ENCODE results near the gene TRDMT1.

TRDMT1 gene

DNA sequence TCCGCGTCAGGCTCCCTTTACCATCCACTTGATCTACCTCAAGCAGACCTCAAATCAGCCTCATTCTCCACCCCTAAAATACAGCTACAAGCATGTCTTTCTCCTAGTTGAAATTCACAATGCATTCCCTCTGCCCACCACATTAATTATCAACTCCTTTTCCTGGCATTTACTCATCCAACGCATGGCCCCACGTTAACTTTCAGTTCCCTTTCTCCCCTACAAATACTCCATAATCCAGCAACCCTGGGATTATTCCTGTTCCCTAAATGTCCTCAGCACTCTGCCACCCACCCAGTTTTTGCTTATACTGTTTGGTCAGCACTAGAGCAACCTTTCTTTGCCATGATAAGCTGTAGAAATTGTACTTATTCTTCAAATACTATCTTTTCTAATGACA, 20.9 kb upstream of the TRDMT1 start:
- Mint-ChIP-seq H3K4me3 (no peak overlapping the region), H3K4me1 (peaks cover 50% of the 10 kb centered on the region), H3K36me3 (no peaks in the 10 kb centered on the region), H3K9me3 (no peaks in the 10 kb centered on the region), H3K27ac (no peak overlapping the region)
- ATAC-seq: no peak
- no peak for DNase-seq (ENCODE audit: low spot score in 2 of 2)

DNA sequence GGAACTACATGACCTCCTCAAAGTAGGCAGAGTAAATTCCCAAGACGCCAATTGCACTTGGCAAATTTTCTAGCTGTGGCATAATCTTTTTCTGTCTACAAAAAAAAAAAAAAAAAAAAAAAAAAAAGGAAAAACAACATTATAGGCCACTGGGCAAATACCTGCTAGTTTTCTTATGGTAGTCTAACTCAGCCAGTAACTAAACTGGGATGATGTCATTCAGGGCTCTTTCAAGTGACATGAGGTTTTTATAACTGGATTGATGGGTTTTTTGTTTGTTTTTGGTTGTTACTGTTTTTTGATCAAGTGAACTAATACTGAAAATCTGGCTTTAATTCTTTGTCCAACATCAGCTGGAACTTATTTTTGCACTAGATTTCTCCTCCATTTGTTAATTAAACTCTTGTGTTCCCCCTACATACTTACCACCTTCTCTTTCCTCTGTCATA, 19.2 kb upstream of the TRDMT1 start:
- ATAC-seq (no peak), DNase-seq (ENCODE audit: low spot score in 2 of 2) (no peak)
- peaks cover 46% of the 10 kb centered on the region for H3K4me1 Mint-ChIP-seq
- H3K27ac Mint-ChIP-seq: peak overlapping the region; percentile 20
- H3K9me3 Mint-ChIP-seq: no peaks in the 10 kb centered on the region
- H3K36me3 Mint-ChIP-seq: no peaks in the 10 kb centered on the region
- H3K4me3 Mint-ChIP-seq: no peak overlapping the region

DNA sequence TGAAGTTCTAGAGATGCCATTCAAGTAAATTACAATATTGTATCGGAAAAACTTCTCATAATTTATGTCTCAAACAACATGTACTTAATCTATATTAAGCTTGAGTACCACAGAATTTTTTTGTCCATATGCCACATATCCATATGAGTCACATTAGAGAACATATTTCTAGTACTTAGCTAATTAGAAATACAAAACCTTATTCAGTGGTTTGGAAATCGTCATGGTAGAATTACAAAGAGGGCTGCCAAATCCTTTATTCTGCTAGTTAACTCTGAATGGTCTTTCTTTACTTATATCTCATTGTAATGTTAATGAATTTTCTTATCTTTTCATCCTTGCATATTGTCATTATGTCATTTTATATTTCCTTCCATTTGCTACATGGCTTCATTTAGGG, 17.6 kb upstream of the TRDMT1 start:
- Mint-ChIP-seq H3K4me1 (peaks cover 46% of the 10 kb centered on the region), H3K27ac (no peak overlapping the region), H3K36me3 (no peaks in the 10 kb centered on the region), H3K4me3 (no peak overlapping the region), H3K9me3 (no peaks in the 10 kb centered on the region)
- no peak for DNase-seq (ENCODE audit: low spot score in 2 of 2)
- ATAC-seq: no peak

DNA sequence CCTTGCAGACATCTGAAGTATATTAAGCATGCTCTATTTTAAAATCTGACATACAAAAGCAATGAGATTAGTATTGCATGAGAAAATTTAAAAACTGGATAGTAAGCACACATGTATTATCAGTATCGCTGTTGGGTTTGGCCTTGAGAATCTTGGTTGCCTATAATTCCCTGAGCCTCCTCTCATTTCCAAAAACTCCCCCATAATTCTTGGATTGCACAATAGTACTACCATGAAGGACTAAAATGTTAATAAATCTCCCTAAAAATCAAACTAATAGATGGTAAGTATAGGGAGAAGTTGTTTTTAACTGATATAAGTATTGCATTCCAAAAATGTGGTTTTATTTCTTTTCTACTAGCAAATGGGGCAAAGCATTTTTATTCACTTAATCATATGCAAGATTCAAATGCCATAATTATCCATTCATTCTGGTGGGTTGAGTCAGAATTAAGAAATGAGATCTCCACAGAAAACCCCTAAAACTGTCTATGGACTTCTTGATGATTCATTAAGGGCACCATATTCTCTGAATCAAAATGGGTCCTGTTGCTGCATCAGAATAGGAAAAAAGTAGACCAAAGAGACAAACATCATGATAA, 16.3 kb upstream of the TRDMT1 start:
- no peaks in the 10 kb centered on the region for H3K9me3 Mint-ChIP-seq
- DNase-seq (ENCODE audit: low spot score in 2 of 2): no peak
- H3K4me1 Mint-ChIP-seq: peaks cover 49% of the 10 kb centered on the region
- peak; percentile 68 for ATAC-seq
- peak overlapping the region; percentile 99 for H3K27ac Mint-ChIP-seq
- peak overlapping the region; percentile 25 for H3K4me3 Mint-ChIP-seq
- no peaks in the 10 kb centered on the region for H3K36me3 Mint-ChIP-seq

DNA sequence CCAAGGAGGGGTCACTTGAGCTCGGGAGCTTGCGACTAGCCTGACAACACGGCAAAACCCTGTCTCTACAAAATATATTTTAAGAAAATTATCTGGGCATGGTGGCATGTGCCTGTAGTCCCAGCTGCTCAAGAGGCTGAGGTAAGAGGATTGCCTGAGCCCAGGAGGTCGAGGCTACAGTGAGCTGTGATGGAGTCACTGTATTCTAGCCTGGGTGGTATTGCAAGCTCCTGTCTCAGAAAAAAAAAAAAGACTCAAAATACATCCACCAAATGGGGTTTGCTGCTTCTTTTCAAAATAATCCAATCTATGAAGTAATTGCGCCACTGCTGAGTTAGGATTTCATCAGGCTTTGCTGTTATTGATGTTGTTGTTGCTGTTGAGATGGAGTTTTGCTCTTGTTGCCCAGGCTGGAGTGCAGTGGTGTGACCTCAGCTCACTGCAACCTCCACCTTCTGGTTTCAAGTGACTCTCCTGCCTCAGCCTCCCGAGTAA, 15.5 kb upstream of the TRDMT1 start:
- H3K4me1 Mint-ChIP-seq: peaks cover 47% of the 10 kb centered on the region
- H3K36me3 Mint-ChIP-seq: no peaks in the 10 kb centered on the region
- DNase-seq (ENCODE audit: low spot score in 2 of 2): peak in 1 of 2 donors; percentile 63
- no peak for ATAC-seq
- H3K9me3 Mint-ChIP-seq: no peaks in the 10 kb centered on the region
- peak overlapping the region; percentile 99 for H3K27ac Mint-ChIP-seq
- peak overlapping the region; percentile 58 for H3K4me3 Mint-ChIP-seq

DNA sequence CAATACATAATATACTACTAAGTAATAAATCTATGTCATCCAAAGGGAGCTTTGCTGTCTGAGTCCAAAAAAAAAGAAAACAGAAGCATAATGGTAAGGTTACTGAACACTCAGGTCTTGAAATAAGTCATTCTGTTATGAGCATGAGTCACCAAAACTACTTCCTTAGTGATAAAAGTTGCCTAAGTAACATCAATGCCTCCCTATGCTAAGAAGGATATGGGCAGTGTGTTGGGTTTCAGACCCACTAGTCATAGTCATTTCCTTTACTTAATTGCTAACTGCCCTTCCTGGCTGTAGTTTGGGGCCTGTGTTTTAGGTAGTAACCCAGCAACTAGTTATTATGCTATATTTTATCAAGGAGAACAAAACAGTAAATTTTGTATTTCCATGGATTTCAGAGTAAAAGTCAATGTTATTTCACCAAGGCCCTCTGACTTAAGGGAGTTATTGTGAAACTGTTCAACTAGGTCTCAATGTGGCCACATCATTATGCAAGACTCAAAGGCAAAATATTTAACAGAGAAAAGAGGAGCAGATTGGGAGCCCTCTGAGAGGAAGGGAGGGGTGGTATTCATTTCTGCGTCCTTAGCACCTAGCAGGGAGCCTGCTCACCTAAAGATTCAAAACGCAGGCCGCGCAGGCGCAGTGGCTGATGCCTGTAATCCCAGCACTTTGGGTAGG, 14.9 kb upstream of the TRDMT1 start:
- DNase-seq (ENCODE audit: low spot score in 2 of 2) (no peak), ATAC-seq (peak; percentile 99)
- peak overlapping the region; percentile 58 for H3K4me3 Mint-ChIP-seq
- H3K4me1 Mint-ChIP-seq: peaks cover 46% of the 10 kb centered on the region
- no peaks in the 10 kb centered on the region for H3K9me3 Mint-ChIP-seq
- H3K36me3 Mint-ChIP-seq: no peaks in the 10 kb centered on the region
- H3K27ac Mint-ChIP-seq: peak overlapping the region; percentile 99

DNA sequence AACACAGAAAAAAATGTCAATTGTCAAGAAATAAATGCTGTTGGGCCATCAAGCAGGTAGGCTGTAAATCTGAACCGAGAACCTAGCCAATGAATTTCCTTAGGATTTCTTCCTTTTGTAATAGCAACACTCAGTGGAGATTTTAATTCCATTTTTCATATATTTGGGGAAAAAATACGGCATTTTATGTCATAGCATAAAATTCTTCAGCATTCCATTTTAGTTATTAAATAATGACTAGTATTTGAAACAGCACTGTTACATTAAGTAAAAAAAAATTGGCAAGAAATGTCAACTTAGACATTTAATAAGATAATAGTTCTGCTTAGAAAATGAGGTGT, 14.3 kb upstream of the TRDMT1 start:
- Mint-ChIP-seq H3K4me1 (peaks cover 46% of the 10 kb centered on the region), H3K4me3 (peak overlapping the region; percentile 58), H3K27ac (peak overlapping the region; percentile 99), H3K9me3 (no peaks in the 10 kb centered on the region), H3K36me3 (no peaks in the 10 kb centered on the region)
- no peak for DNase-seq (ENCODE audit: low spot score in 2 of 2)
- ATAC-seq: no peak

DNA sequence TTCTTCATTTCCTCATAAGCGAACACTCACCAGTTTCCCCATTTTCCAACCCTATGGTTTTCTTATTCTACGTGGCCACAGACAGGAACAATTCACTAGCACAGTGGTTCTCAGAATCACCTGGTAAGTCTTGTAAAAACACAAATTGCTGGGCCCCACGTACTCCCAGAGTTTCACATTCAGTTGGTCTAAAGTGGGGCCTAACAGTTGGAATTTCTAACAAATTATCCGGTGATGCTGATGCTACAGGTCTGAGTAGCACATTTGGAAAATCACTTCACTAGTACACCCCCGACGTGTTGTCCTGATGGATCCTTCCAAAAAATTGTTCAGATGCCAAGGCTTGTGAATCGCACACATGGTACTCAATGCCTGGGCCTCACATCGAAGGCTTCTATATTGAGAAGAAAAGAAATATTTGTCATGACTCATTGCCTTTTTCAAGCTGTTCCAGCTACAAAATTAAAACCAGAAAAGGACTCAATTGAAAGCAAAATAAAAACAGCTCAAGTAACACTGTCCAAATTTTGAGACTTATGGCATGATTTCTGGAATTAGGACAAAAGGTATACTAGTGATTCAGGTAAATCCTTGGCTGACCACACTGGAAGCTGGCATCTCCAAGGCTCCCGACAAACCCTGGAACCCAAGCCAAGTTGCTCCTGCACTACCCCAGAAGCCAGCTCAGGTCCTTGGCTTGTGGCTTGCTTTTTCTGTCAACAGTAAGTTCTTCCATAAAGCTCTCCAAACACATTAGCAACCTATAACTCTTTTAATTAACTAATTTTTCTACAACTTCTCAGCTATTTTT, 13.7 kb upstream of the TRDMT1 start:
- no peak for ATAC-seq
- Mint-ChIP-seq H3K9me3 (no peaks in the 10 kb centered on the region), H3K4me3 (peak overlapping the region; percentile 15), H3K4me1 (peaks cover 46% of the 10 kb centered on the region), H3K36me3 (no peaks in the 10 kb centered on the region), H3K27ac (peak overlapping the region; percentile 99)
- no peak for DNase-seq (ENCODE audit: low spot score in 2 of 2)

DNA sequence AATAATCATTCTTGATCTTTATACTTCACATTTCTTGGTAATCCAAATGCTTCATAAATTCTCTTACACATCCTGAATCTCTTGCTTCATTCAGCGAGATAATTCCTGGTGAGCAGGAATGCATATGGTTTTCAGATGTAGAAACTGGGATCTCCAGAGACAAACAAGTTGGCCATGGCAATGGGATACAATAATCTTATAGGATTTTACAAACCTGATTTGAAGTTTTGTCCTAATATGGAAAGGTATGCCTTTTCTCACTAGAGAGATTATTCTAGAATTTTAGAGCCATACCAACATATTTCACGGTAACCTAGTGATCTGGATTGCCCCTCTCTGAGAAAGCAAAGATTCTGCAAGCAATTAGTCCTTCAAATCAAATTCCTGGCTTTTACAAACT, 13.1 kb upstream of the TRDMT1 start:
- Mint-ChIP-seq H3K4me1 (peaks cover 49% of the 10 kb centered on the region), H3K9me3 (no peaks in the 10 kb centered on the region), H3K36me3 (no peaks in the 10 kb centered on the region), H3K4me3 (peak overlapping the region; percentile 15), H3K27ac (no peak overlapping the region)
- DNase-seq (ENCODE audit: low spot score in 2 of 2) (no peak), ATAC-seq (no peak)

DNA sequence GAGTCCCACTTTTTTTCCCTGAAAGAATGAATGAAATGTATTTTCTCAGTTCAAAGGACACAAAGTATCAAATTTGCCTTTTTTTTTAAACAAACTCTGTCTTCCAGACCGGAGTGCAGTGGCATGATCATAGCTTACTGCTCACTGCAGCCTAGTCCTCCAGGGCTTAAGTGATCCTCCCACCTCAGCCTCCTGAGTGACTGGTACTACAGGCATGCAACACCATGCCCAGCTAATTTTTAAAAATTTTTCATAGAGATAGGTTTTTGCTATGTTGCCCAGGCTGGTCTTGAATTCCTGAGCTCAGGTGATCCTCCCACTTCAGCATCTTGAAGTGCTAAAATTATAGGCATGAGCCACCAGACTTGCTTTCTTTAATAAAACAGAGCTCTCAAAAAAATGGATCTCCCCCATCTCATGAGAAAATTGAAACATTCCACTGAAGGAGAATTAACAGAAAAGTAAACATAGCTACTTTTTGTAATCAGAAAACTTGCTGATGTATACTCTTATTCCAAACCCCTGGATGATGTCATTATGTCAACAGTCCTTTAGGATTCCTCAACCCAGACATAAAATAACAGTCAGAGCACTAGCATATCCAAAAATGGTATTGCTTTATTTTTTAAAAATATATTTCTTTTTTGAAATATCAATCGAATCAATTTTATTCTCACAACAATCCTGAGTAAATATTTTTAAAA, 12.3 kb upstream of the TRDMT1 start:
- no peak overlapping the region for H3K4me3 Mint-ChIP-seq
- DNase-seq (ENCODE audit: low spot score in 2 of 2): no peak
- H3K9me3 Mint-ChIP-seq: no peaks in the 10 kb centered on the region
- peaks cover 46% of the 10 kb centered on the region for H3K4me1 Mint-ChIP-seq
- no peaks in the 10 kb centered on the region for H3K36me3 Mint-ChIP-seq
- H3K27ac Mint-ChIP-seq: no peak overlapping the region
- no peak for ATAC-seq

DNA sequence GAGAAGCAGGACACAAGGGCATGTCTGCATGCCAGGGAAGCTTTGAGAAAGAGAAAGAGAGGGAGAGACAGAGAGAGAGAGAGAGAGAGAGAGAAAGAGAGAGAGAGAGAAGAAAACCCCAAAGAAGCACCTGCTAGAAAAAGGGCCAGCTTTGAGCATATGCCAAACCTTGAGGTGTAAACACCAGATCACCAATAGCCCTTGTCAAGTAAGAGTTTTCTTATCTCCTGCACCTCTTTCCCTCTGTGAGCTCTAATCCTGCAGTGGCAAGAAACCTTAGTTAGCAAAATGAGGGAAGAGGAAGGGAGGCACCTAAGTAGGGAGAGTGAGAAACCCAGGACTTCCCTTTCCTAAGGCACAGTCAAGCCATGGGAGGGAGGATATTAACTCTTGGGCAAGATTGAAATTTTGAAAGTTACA, 11.3 kb upstream of the TRDMT1 start:
- no peak for DNase-seq (ENCODE audit: low spot score in 2 of 2)
- Mint-ChIP-seq H3K27ac (peak overlapping the region; percentile 77), H3K4me3 (no peak overlapping the region), H3K4me1 (peaks cover 46% of the 10 kb centered on the region), H3K9me3 (no peaks in the 10 kb centered on the region), H3K36me3 (no peaks in the 10 kb centered on the region)
- no peak for ATAC-seq

DNA sequence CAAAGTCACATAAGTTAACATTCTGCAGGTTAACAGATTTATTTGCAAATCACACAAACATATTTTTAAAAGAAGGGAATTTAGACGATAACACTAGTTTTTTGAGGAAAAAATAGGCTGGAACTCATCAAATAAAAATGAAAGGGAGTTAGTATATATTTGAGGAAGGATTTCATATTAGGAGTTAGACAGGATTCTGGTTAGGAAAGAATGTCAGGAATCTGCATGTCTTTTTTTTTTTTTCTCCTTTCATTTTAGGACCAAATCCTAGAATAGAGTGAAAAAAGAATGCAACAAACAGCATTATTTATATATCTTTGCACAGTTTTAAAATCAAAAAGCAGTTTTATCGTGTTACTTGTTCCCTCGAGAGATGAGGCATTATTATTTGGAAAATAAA, 8.9 kb upstream of the TRDMT1 start:
- H3K9me3 Mint-ChIP-seq: no peaks in the 10 kb centered on the region
- no peak overlapping the region for H3K27ac Mint-ChIP-seq
- DNase-seq (ENCODE audit: low spot score in 2 of 2): no peak
- H3K36me3 Mint-ChIP-seq: no peaks in the 10 kb centered on the region
- ATAC-seq: no peak
- no peak overlapping the region for H3K4me3 Mint-ChIP-seq
- peaks cover 38% of the 10 kb centered on the region for H3K4me1 Mint-ChIP-seq

DNA sequence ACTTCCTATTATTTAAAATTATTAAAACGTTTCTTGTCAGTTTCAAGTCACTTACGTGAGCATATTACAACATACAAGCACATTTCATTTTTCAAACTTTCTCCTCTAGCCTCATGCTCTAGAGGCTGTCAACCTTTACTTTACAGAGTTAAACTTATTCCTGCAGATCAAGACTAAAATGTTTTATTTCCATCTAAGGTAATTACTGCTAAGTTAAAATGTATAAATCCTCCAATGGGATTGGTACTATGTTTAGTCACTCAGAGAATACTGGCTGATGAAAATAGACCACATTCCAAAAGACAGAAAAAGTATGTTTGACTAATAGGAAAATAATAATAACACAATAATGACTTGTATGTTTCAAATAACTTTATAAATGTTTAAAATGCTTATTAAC, 8.4 kb upstream of the TRDMT1 start:
- Mint-ChIP-seq H3K27ac (peak overlapping the region; percentile 21), H3K4me1 (peaks cover 33% of the 10 kb centered on the region), H3K9me3 (no peaks in the 10 kb centered on the region), H3K4me3 (no peak overlapping the region), H3K36me3 (no peaks in the 10 kb centered on the region)
- ATAC-seq (no peak), DNase-seq (ENCODE audit: low spot score in 2 of 2) (no peak)

DNA sequence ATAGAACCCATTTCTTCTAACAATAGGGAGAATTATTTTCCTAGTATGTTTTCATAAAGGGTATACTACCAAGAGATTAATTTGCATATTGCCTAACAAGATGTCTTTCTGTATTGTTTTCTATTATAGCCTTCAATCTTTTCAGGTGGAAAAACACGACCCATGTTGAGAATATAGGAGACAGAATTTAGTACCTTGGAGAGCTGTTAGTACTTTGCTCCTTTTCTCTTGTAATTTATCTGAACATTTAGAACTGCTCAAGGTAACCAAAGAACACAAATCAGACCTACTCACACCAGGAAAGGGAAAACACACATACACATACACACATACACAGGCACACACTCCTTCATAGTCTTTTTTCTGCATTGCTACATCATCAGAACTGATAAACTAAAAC, 7.8 kb upstream of the TRDMT1 start:
- DNase-seq (ENCODE audit: low spot score in 2 of 2): no peak
- peaks cover 34% of the 10 kb centered on the region for H3K4me1 Mint-ChIP-seq
- peak overlapping the region; percentile 21 for H3K27ac Mint-ChIP-seq
- H3K9me3 Mint-ChIP-seq: no peaks in the 10 kb centered on the region
- H3K4me3 Mint-ChIP-seq: no peak overlapping the region
- no peaks in the 10 kb centered on the region for H3K36me3 Mint-ChIP-seq
- no peak for ATAC-seq

DNA sequence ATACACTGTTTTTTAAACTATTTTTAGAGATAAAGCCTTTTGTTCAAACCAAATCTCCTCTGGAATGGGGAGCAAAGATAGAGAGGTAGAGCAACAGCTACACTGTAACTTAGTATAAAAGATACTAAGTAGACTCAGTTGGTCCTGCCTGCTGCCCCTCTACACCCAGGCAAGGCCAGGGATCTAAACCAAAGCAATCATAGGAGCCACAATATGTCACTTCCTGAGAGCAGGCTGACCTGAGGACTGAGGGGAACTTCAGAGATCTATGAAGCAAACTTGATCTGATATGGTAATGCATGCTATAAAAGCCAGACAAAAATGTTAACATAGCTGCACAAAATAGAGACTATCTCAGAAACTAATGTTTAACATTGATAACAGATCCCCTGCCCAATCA, 7.0 kb upstream of the TRDMT1 start:
- H3K9me3 Mint-ChIP-seq: no peaks in the 10 kb centered on the region
- ATAC-seq: no peak
- H3K4me1 Mint-ChIP-seq: peaks cover 36% of the 10 kb centered on the region
- no peak for DNase-seq (ENCODE audit: low spot score in 2 of 2)
- H3K36me3 Mint-ChIP-seq: no peaks in the 10 kb centered on the region
- no peak overlapping the region for H3K4me3 Mint-ChIP-seq
- no peak overlapping the region for H3K27ac Mint-ChIP-seq
